Stimulated activated CD4-positive, alpha-beta T cell treated with anti-CD3 and anti-CD28 coated beads, Interleukin-12 subunit alpha, Interleukin-12 subunit beta, amount 100 ng/mL, for 24 hours (primary cell): ENCODE results near the gene IGFBP4.

Experiments used
- DNase-seq, 2 experiments: peaks; one replicate each; pipeline ENCODE4 v3.0.0-alpha.2; 2020; ENCODE audit warnings: low read depth in 2 of 2

Gene IGFBP4

GRCh38 chr17:40471846-40472732, 28.8 kb downstream of the IGFBP4 start:
- no peak for DNase-seq

GRCh38 chr17:40472733-40473452, 29.6 kb downstream of the IGFBP4 start:
- DNase-seq: no peak

- DNase-seq: no peak
These were observed 30.5 kb downstream of the IGFBP4 start for GRCh38 chr17:40473573-40474365.

- no peak for DNase-seq
These were observed 31.3 kb downstream of the IGFBP4 start for GRCh38 chr17:40474419-40475002.

GRCh38 chr17:40475234-40475908, 32.1 kb downstream of the IGFBP4 start:
- DNase-seq: no peak

- no peak for DNase-seq
These were observed 34.5 kb downstream of the IGFBP4 start for GRCh38 chr17:40477796-40478195.

- DNase-seq: no peak
These were observed 35.2 kb downstream of the IGFBP4 start for GRCh38 chr17:40478486-40478885.

- DNase-seq: no peak
These were observed 36.7 kb downstream of the IGFBP4 start for GRCh38 chr17:40479754-40480480.

- peak; percentile 70 to 81 for DNase-seq
These were observed 37.3 kb downstream of the IGFBP4 start for GRCh38 chr17:40480501-40481003.

- DNase-seq: no peak
These were observed 37.9 kb downstream of the IGFBP4 start for GRCh38 chr17:40481106-40481505.

GRCh38 chr17:40482722-40483121, 39.5 kb downstream of the IGFBP4 start:
- no peak for DNase-seq

- no peak for DNase-seq
These were observed 40.4 kb downstream of the IGFBP4 start for GRCh38 chr17:40483679-40484078.

GRCh38 chr17:40484285-40484972, 41.2 kb downstream of the IGFBP4 start:
- no peak for DNase-seq

GRCh38 chr17:40484973-40485530, 41.8 kb downstream of the IGFBP4 start:
- no peak for DNase-seq

- no peak for DNase-seq
These were observed 42.7 kb downstream of the IGFBP4 start for GRCh38 chr17:40485851-40486521.

GRCh38 chr17:40486522-40487370, 43.5 kb downstream of the IGFBP4 start:
- DNase-seq: no peak

GRCh38 chr17:40487371-40488020, 44.2 kb downstream of the IGFBP4 start:
- no peak for DNase-seq
